Aorta (tissue), 5 donors: Measurements from ENCODE around the gene SMIM22. TPM values are rescaled to one million over a fixed set of nuclear protein-coding genes. Genes with fewer than 3 reads are reported as not detected.

ENCODE experiments used
- ATAC-seq: fragments of 200-7000 bp; cut with Tn5 transposase; one replicate; pipeline ENCODE4 v1.9.1; 2022; ENCODE audit warnings: moderate library complexity; ENCODE audit not compliant: low FRiP score
- DNase-seq, 2 donors: peaks; one replicate each; pipeline ENCODE4 v3.0.0-alpha.2; 2020
- H3K27ac ChIP-seq, 2 donors: one replicate each; pipeline ENCODE4 v1.5.1; 2013; ENCODE audit warnings: low read length in 2 of 2, mild to moderate bottlenecking in 2 of 2, moderate library complexity in 2 of 2, control low read depth in 1 of 2, inconsistent platforms in 1 of 2, low read depth in 1 of 2
- H3K27me3 ChIP-seq, 2 donors: one replicate each; pipeline ENCODE4 v1.6.1; 2013; ENCODE audit warnings: control low read depth in 1 of 2, low read length in 1 of 2, mild to moderate bottlenecking in 1 of 2, moderate library complexity in 1 of 2; ENCODE audit not compliant: insufficient read depth in 2 of 2, control insufficient read depth in 1 of 2
- H3K36me3 ChIP-seq, 2 donors: one replicate each; pipeline ENCODE4 v1.6.1; 2013; ENCODE audit warnings: control low read depth in 1 of 2, low read length in 1 of 2, mild to moderate bottlenecking in 1 of 2; ENCODE audit not compliant: insufficient read depth in 2 of 2, control insufficient read depth in 1 of 2
- H3K4me1 ChIP-seq, 2 donors: one replicate each; pipeline ENCODE4 v1.6.1; 2013; ENCODE audit warnings: low read length in 2 of 2, control low read depth in 1 of 2, mild to moderate bottlenecking in 1 of 2, moderate library complexity in 1 of 2; ENCODE audit not compliant: insufficient read depth in 2 of 2, control insufficient read depth in 1 of 2
- H3K4me3 ChIP-seq, 2 donors: one replicate each; pipeline ENCODE4 v1.5.1; 2013; ENCODE audit warnings: low read length in 2 of 2, control low read depth in 1 of 2, mild to moderate bottlenecking in 1 of 2
- H3K9me3 ChIP-seq: one replicate; pipeline ENCODE4 v1.6.1; 2013; ENCODE audit warnings: mild to moderate bottlenecking, low read length; ENCODE audit not compliant: control insufficient read depth
- WGBS, 2 donors: extraction: QIAGEN DNeasy Blood & Tissue Kit; methylation state at CpG; one replicate each; pipeline ENCODE4 v1.1.7; 2013; 5-methylcytosine and 5-hydroxymethylcytosine counted together
- intact Hi-C, 2 donors: fragments of 100-400 bp; cut with DNase I; formaldehyde crosslinking; loops; one replicate each; pipeline versions ENCODE4 v1.14.2 to v1.15.0; 2022
- polyA plus RNA-seq, 2 donors: library from polyadenylated mRNA; stranded (reverse); fragments of 200-250 nt; gene quantifications; one replicate each; pipeline ENCODE4 v1.2.3, GENCODE V29; 2013
- total RNA-seq, 2 donors: library from RNA; stranded (reverse); fragmentation: NEBNext Ultra II Directional; extraction: Animal tissue kit (Norgen Biotek cat#: 25700); gene quantifications; one replicate each; pipeline ENCODE4 v1.2.1, GENCODE V29; 2021
- donor health status: healthy with polysubstance abuse.
- donor health status: Bipolar disorder and iron deficiency.
- donor health status: DM: no; HTN: no; CAD: no.
- donor health status: DM: no; HTN: no; CAD: no.
- donor health status: DM: yes; HTN: yes; CAD: no.

The SMIM22 gene
- total and polyA plus RNA-seq, 4 donors = 0.51 to 97.9 TPM; not detected in 2

DNA sequence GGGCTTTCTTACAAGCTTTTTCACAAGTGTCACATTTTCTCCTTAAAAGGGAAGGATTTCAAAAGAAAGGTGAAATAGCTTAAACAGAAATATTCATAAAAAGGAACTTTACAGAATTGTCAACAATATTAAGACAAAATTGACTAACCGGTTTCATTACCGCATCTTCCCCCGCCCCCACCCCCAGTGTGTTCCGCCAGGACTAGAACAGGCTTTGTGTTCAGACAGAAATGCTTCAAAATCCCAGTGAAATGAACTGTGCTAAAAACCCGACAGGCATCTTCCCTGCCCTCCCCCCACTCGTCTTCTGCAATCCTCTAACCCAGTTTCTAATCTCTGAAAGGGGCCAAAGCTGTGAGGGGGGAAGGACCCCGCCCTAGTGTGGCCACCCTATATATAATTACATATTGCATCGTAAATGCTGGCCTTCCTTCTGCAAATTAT lies 8.3 kb downstream of the SMIM22 start:
- H3K27me3 ChIP-seq = no peaks in the 10 kb centered on the region
- peaks cover 0 to 2% of the 10 kb centered on the region in 2 donors for H3K36me3 ChIP-seq
- H3K4me1 ChIP-seq = no peaks in the 10 kb centered on the region
- intact Hi-C loops = loop anchor here in 1 of 2 donors (2.0 kb wide), 1 partner anchor 35 kb away; no protein-coding TSS in a partner anchor
- H3K9me3 ChIP-seq = no peaks in the 10 kb centered on the region
- H3K27ac ChIP-seq = no peak overlapping the region
- DNase-seq (no peak), ATAC-seq (no peak)
- 42 to 48% methylated on average over 8 of the region's 8 CpGs for WGBS, 2 donors
- no peak overlapping the region for H3K4me3 ChIP-seq

DNA sequence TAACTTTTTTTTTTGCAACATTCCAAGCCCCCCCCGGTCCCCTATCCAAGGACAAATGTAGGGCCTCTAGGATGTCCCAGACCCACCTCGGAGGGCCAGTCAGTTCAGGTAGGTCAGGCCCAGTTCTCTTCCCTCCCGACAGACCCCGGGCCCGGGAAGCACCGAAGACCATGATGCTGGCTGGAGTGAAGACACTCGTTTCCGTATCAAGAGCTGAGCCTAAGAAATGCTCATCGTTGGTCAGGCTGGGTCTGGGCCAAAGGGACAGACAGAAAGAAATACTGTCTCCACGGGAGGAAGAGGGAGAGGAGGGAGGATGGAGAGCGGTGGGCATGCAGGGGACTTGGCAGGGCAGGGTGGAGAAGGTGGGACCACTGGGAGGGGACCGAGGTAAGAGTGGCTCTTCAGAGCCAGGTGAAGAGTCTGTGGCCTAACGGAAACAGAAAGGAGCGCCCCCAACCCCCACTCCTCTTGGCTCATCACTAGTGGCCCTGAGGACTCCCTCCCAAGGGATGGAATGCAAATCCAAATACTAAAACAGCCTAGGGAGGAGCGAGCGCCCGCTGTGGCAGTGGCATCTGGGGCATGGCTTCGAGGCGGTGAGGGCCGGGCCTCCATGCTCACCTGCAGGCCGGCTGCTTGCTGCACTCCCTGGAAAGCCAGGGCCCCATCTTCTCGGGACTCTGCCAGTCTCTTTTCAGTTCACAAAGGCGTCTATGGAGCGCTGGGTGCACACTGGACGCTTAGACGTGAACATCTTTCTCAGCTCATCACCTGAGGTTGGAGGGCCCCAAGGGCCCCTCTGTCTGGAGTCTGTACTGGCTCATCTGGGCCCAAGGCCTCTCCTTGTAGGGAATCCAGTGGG lies 9.0 kb downstream of the SMIM22 start:
- WGBS, 2 donors = 83 to 84% methylated on average over 26 of the region's 26 CpGs
- DNase-seq (no peak), ATAC-seq (no peak)
- Histone ChIP-seq H3K36me3 (peaks cover 0 to 2% of the 10 kb centered on the region in 2 donors), H3K4me1 (no peaks in the 10 kb centered on the region), H3K9me3 (no peaks in the 10 kb centered on the region), H3K27me3 (no peaks in the 10 kb centered on the region), H3K27ac (no peak overlapping the region), H3K4me3 (no peak overlapping the region)
- intact Hi-C loops = loop anchor here in 1 of 2 donors (2.0 kb wide), 1 partner anchor 35 kb away; no protein-coding TSS in a partner anchor

GRCh38 chr16:4805231-4805630 lies 10.1 kb downstream of the SMIM22 start:
- no peaks in the 10 kb centered on the region for H3K9me3 ChIP-seq
- no peak overlapping the region for H3K4me3 ChIP-seq
- peaks cover 0 to 2% of the 10 kb centered on the region in 2 donors for H3K36me3 ChIP-seq
- H3K27me3 ChIP-seq = no peaks in the 10 kb centered on the region
- H3K27ac ChIP-seq = no peak overlapping the region
- 76 to 78% methylated on average over 11 of the region's 11 CpGs for WGBS, 2 donors
- no peak for DNase-seq
- intact Hi-C loops = no loop called here
- ATAC-seq = no peak
- no peaks in the 10 kb centered on the region for H3K4me1 ChIP-seq

GRCh38 chr16:4806280-4806679 lies 11.1 kb downstream of the SMIM22 start:
- no peaks in the 10 kb centered on the region for H3K4me1 ChIP-seq
- intact Hi-C loops = no loop called here
- WGBS, 2 donors = 95 to 96% methylated on average over 5 to 6 of the region's 6 CpGs
- no peak overlapping the region for H3K4me3 ChIP-seq
- DNase-seq = no peak
- ATAC-seq = no peak
- no peaks in the 10 kb centered on the region for H3K9me3 ChIP-seq
- H3K36me3 ChIP-seq = peaks cover 0 to 2% of the 10 kb centered on the region in 2 donors
- H3K27ac ChIP-seq = no peak overlapping the region
- H3K27me3 ChIP-seq = no peaks in the 10 kb centered on the region

GRCh38 chr16:4811242-4811641 lies 16.1 kb downstream of the SMIM22 start:
- H3K4me3 ChIP-seq = no peak overlapping the region
- H3K9me3 ChIP-seq = no peaks in the 10 kb centered on the region
- H3K27ac ChIP-seq = no peak overlapping the region
- intact Hi-C loops = no loop called here
- WGBS, 2 donors = 95 to 98% methylated on average over 3 of the region's 3 CpGs
- no peaks in the 10 kb centered on the region for H3K27me3 ChIP-seq
- ATAC-seq (no peak), DNase-seq (no peak)
- H3K4me1 ChIP-seq = no peaks in the 10 kb centered on the region
- no peaks in the 10 kb centered on the region for H3K36me3 ChIP-seq

DNA sequence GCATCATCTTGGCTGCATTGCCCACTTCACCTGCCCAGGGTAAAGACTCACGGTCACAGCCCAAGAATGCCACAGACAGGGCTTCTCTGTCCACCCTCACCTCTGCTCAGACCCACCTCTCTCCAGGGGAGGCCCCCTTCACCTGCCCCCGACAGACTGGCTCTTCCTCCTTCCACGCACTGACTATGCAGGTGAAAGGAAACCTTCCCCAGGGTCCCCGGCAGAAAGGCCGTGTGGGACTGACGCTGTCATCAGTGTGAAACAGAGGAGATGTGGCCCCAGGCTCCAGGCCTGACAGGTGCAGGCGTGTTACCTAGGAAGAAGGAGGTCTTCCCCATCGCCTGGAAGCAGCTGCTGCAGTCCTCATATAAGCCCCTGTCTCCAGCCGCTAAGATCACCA lies 16.6 kb downstream of the SMIM22 start:
- DNase-seq = no peak
- Histone ChIP-seq H3K4me1 (no peaks in the 10 kb centered on the region), H3K27me3 (no peaks in the 10 kb centered on the region), H3K9me3 (no peaks in the 10 kb centered on the region), H3K4me3 (no peak overlapping the region), H3K27ac (no peak overlapping the region), H3K36me3 (no peaks in the 10 kb centered on the region)
- ATAC-seq = no peak
- 86 to 88% methylated on average over 9 of the region's 9 CpGs for WGBS, 2 donors
- intact Hi-C loops = no loop called here

- intact Hi-C loops = no loop called here
- Histone ChIP-seq H3K4me3 (no peak overlapping the region), H3K9me3 (no peaks in the 10 kb centered on the region), H3K27me3 (no peaks in the 10 kb centered on the region), H3K4me1 (no peaks in the 10 kb centered on the region), H3K36me3 (peaks cover 0 to 4% of the 10 kb centered on the region in 2 donors), H3K27ac (no peak overlapping the region)
- no peak for DNase-seq
- no peak for ATAC-seq
- 95 to 98% methylated on average over 16 of the region's 16 CpGs for WGBS, 2 donors
Observed at GRCh38 chr16:4813251-4814003, 18.3 kb downstream of the SMIM22 start.

DNA sequence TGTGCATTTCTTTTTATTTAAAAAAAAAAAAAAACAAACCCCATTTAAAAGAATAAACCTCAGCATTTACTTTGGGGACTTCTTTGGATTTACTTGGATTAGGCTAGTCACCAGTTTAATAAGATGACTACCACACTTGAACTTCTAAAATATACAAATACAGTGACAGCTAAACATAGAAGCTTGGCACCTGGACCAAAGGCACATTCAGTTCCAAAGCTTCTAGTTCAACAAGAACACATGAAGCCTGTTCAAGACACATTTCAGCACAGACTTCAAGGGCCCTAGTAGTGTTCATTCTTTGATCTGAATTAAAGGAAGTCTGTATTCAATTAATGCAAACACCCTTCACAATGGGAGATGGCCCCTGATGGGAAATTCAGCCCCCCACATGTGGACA lies 18.9 kb downstream of the SMIM22 start:
- no peak for ATAC-seq
- Histone ChIP-seq H3K27ac (no peak overlapping the region), H3K36me3 (peaks cover 0 to 4% of the 10 kb centered on the region in 2 donors), H3K4me1 (no peaks in the 10 kb centered on the region), H3K4me3 (no peak overlapping the region), H3K9me3 (no peaks in the 10 kb centered on the region), H3K27me3 (no peaks in the 10 kb centered on the region)
- no peak for DNase-seq
- intact Hi-C loops = no loop called here
